Lung (tissue), 12 donors: ENCODE measurements around the gene GFI1B. TPM values are rescaled to one million over a fixed set of nuclear protein-coding genes. Genes with fewer than 3 reads are reported as not detected.

ENCODE experiments used
- ATAC-seq: fragments of 200-7000 bp; cut with Tn5 transposase; one replicate; pipeline ENCODE4 v1.9.1; 2020; ENCODE audit warnings: moderate number of reproducible peaks; ENCODE audit not compliant: insufficient read depth, low FRiP score
- DNase-seq, 3 donors: peaks; one replicate each; pipeline ENCODE4 v3.0.0-alpha.2; 2013 to 2017
- H3K27ac ChIP-seq, 2 donors: one replicate each; pipeline ENCODE4 v1.5.1; 2013; ENCODE audit warnings: mild to moderate bottlenecking in 2 of 2, moderate library complexity in 2 of 2, control low read depth in 1 of 2, inconsistent platforms in 1 of 2, low read depth in 1 of 2, low read length in 1 of 2
- H3K27me3 ChIP-seq, 3 donors: one replicate each; pipeline ENCODE4 v1.5.1; 2013; ENCODE audit warnings: low read length in 2 of 3; ENCODE audit not compliant: control insufficient read depth in 3 of 3, insufficient read depth in 3 of 3
- H3K36me3 ChIP-seq, 4 donors: one replicate each; pipeline ENCODE4 v1.5.1; 2013; ENCODE audit warnings: low read length in 4 of 4, mild to moderate bottlenecking in 1 of 4, moderate library complexity in 1 of 4; ENCODE audit not compliant: control insufficient read depth in 4 of 4, insufficient read depth in 4 of 4
- H3K4me1 ChIP-seq, 5 donors: one replicate each; pipeline ENCODE4 v1.5.1; 2013; ENCODE audit warnings: low read length in 5 of 5, mild to moderate bottlenecking in 2 of 5, moderate library complexity in 1 of 5; ENCODE audit not compliant: control insufficient read depth in 5 of 5, insufficient read depth in 5 of 5
- H3K4me3 ChIP-seq: one replicate; pipeline ENCODE4 v1.5.1; 2013; ENCODE audit warnings: mild to moderate bottlenecking, control low read depth, moderate library complexity
- H3K9ac ChIP-seq, 2 donors: one replicate each; pipeline ENCODE4 v1.5.1; 2013; ENCODE audit warnings: low read length in 2 of 2, control low read depth in 1 of 2; ENCODE audit not compliant: insufficient read depth in 1 of 2
- H3K9me3 ChIP-seq, 4 donors: one replicate each; pipeline ENCODE4 v1.5.1; 2013; ENCODE audit warnings: low read length in 3 of 4, mild to moderate bottlenecking in 1 of 4, moderate library complexity in 1 of 4; ENCODE audit not compliant: control insufficient read depth in 4 of 4, insufficient read depth in 3 of 4
- CTCF ChIP-seq: IDR thresholded peaks from 2 replicates; pipeline ENCODE4 v1.5.1; 2012; ENCODE audit warnings: mild to moderate bottlenecking; ENCODE audit errors: control extremely low read depth, extremely low read depth
- WGBS, 2 donors: extraction: QIAGEN DNeasy Blood & Tissue Kit; methylation state at CpG; one replicate each; pipeline ENCODE4 v1.1.7; 2013; 5-methylcytosine and 5-hydroxymethylcytosine counted together
- polyA plus RNA-seq, 2 donors: library from polyadenylated mRNA; stranded (reverse); fragments of 200-250 nt; gene quantifications; one replicate each; pipeline ENCODE4 v1.2.1, GENCODE V29; 2013
- total RNA-seq, 2 donors: library from RNA; depleted of rRNA in 1 of 2; stranded (reverse); fragments of >200 nt in 1 of 2; gene quantifications; one replicate each; pipeline ENCODE4 v1.2.1, GENCODE V29; 2014 to 2021
- donor health status: control.
- donor health status: control.
- donor health status: Bipolar disorder and iron deficiency.
- donor health status: healthy.
- donor health status: DM: yes; HTN: yes; CAD: no.

The GFI1B gene
- total and polyA plus RNA-seq, 4 donors: 0.25 to 1.4 (median 0.76) TPM

- no peak overlapping the region for H3K4me3 ChIP-seq
- peaks cover 0 to 29% (median 26%) of the 10 kb centered on the region in 3 donors for H3K27me3 ChIP-seq
- WGBS, 2 donors: 59 to 64% methylated on average over 6 of the region's 6 CpGs
- H3K36me3 ChIP-seq: no peaks in the 10 kb centered on the region
- ATAC-seq (no peak), DNase-seq (no peak)
- no peak overlapping the region for H3K9ac ChIP-seq
- H3K4me1 ChIP-seq: peaks cover 0 to 2% (median 0%) of the 10 kb centered on the region in 5 donors
- no peak overlapping the region for H3K27ac ChIP-seq
- no peak for TF ChIP-seq CTCF
- no peaks in the 10 kb centered on the region for H3K9me3 ChIP-seq
Observed at GRCh38 chr9:132975961-132976360, 2.5 kb upstream of the GFI1B start.

DNA sequence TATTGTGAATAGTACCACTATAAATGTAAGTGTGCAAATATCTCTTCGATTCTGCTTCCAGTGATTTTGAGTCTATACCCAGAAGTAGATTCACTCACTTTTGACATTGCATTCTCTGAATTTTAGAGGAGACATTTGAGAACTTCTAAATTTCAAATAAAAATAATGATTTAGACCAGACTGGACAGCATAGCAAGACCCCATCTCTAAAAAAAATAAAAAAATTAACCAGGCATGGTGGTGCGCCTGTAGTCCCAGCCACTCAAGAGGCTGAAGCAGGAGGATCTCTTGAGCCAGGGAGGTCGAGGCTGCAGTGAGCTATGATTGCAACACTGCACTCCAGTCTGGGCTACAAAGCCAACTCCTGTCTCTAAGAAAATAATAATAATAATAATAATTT is 1.9 kb upstream of the GFI1B start:
- Histone ChIP-seq H3K27me3 (peaks cover 0 to 29% (median 26%) of the 10 kb centered on the region in 3 donors), H3K9ac (no peak overlapping the region), H3K36me3 (no peaks in the 10 kb centered on the region), H3K9me3 (no peaks in the 10 kb centered on the region), H3K4me3 (no peak overlapping the region), H3K27ac (no peak overlapping the region), H3K4me1 (peaks cover 0 to 2% (median 0%) of the 10 kb centered on the region in 5 donors)
- TF ChIP-seq CTCF: no peak
- 84 to 86% methylated on average over 3 of the region's 3 CpGs for WGBS, 2 donors
- ATAC-seq (no peak), DNase-seq (no peak)

DNA sequence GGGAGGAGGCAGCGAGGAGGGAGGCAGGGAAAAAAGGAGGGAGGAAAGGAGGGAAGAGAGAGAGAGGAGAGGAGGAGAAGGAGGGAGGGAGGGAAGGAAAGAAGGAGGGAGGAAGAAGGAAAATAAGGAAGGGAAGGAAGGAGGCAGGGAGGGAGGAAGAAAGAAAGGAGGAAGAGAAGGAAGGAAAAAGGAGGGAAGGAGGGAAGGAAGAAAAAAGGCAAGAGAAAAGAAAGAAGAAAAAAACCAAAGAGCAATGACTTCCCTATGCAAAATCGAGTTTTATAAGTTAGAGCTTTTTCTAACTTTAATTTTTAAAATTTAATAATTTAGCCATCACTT is 413 bp upstream of the GFI1B start:
- no peak for TF ChIP-seq CTCF
- 9 to 20% methylated on average over 2 of the region's 2 CpGs for WGBS, 2 donors
- H3K4me1 ChIP-seq: peaks cover 0 to 2% (median 0%) of the 10 kb centered on the region in 5 donors
- H3K9me3 ChIP-seq: no peaks in the 10 kb centered on the region
- no peak overlapping the region for H3K27ac ChIP-seq
- no peak for ATAC-seq
- H3K27me3 ChIP-seq: peaks cover 0 to 29% (median 26%) of the 10 kb centered on the region in 3 donors
- no peak overlapping the region for H3K9ac ChIP-seq
- no peak overlapping the region for H3K4me3 ChIP-seq
- no peak for DNase-seq
- H3K36me3 ChIP-seq: no peaks in the 10 kb centered on the region

DNA sequence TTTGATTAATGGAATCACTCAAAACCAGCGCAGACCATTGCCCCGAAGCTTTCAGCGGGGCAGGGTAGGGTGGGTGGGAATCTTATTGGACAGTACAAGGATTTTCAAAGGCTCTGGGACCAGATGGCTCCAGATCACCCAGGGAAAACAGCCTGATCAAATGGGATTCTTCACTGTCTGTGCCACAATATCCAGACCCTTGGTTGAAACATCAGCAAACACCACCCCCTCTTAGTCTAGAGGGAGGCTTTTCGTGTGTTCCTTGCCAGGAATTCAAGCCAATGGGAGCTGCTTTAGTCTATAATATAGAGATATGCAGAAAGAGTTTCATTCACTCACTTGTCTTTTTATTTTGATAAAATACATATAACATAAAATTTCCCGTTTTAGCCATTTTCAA is 1.7 kb downstream of the GFI1B start:
- Histone ChIP-seq H3K4me1 (peaks cover 0 to 2% (median 0%) of the 10 kb centered on the region in 5 donors), H3K9ac (no peak overlapping the region), H3K36me3 (no peaks in the 10 kb centered on the region), H3K27me3 (peaks cover 0 to 29% (median 25%) of the 10 kb centered on the region in 3 donors), H3K9me3 (no peaks in the 10 kb centered on the region), H3K27ac (no peak overlapping the region), H3K4me3 (no peak overlapping the region)
- no peak for TF ChIP-seq CTCF
- DNase-seq: no peak
- 30 to 50% methylated on average over 5 of the region's 5 CpGs for WGBS, 2 donors
- ATAC-seq: no peak
